Mammary epithelial cell (primary cell): ENCODE data around the gene IRAK2.

Experiments
- CTCF ChIP-seq, 2 donors: IDR thresholded peaks in 1 of 2; conservative IDR thresholded peaks in 1 of 2; 2 replicates each; pipeline ENCODE4 v1.5.1; 2011 to 2012; ENCODE audit warnings: inconsistent platforms in 2 of 2, low read length in 2 of 2, mild to moderate bottlenecking in 2 of 2, control low read depth in 1 of 2, low read depth in 1 of 2; ENCODE audit not compliant: insufficient read depth in 1 of 2; ENCODE audit errors: extremely low read depth in 1 of 2
- EZH2 ChIP-seq: IDR thresholded peaks from 2 replicates; pipeline ENCODE4 v1.6.1; 2012; ENCODE audit warnings: low read length, inconsistent platforms, borderline replicate concordance

- TF ChIP-seq CTCF (conservative IDR thresholded peaks at IDR 0.05 in 1 of 2, IDR thresholded peaks at IDR 0.05 in 1 of 2; ENCODE audit: extremely low read depth in 1 of 2, insufficient read depth in 1 of 2, low read depth in 1 of 2, low read length in 2 of 2), result no peak
- no peak for TF ChIP-seq EZH2
These were observed 3.8 kb upstream of the IRAK2 start for GRCh38 chr3:10160925-10161324.
